AG09309 (cell line): ENCODE measurements around the gene SAMD13.

Experiments used
- DNase-seq: peaks from one replicate; pipeline ENCODE4 v3.0.0-alpha.2; 2010; ENCODE audit warnings: low read depth
- H3K4me3 ChIP-seq: 2 replicates; pipeline ENCODE4 v1.5.1; 2011; ENCODE audit warnings: mild to moderate bottlenecking, low read depth, low read length, moderate library complexity; ENCODE audit not compliant: control insufficient read depth
- TF ChIP-seq, protein P1 (sequence below): IDR thresholded peaks from 2 replicates; pipeline ENCODE4 v1.5.1; 2011; ENCODE audit warnings: mild to moderate bottlenecking, low read depth, low read length, inconsistent platforms; ENCODE audit not compliant: insufficient read depth, control insufficient read depth; ENCODE audit errors: missing control alignments

The SAMD13 gene

GRCh38 chr1:84358695-84359094 lies 57.2 kb downstream of the SAMD13 start:
- TF ChIP-seq, protein P1, sequence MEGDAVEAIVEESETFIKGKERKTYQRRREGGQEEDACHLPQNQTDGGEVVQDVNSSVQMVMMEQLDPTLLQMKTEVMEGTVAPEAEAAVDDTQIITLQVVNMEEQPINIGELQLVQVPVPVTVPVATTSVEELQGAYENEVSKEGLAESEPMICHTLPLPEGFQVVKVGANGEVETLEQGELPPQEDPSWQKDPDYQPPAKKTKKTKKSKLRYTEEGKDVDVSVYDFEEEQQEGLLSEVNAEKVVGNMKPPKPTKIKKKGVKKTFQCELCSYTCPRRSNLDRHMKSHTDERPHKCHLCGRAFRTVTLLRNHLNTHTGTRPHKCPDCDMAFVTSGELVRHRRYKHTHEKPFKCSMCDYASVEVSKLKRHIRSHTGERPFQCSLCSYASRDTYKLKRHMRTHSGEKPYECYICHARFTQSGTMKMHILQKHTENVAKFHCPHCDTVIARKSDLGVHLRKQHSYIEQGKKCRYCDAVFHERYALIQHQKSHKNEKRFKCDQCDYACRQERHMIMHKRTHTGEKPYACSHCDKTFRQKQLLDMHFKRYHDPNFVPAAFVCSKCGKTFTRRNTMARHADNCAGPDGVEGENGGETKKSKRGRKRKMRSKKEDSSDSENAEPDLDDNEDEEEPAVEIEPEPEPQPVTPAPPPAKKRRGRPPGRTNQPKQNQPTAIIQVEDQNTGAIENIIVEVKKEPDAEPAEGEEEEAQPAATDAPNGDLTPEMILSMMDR, result no peak
- DNase-seq, result no peak

DNA sequence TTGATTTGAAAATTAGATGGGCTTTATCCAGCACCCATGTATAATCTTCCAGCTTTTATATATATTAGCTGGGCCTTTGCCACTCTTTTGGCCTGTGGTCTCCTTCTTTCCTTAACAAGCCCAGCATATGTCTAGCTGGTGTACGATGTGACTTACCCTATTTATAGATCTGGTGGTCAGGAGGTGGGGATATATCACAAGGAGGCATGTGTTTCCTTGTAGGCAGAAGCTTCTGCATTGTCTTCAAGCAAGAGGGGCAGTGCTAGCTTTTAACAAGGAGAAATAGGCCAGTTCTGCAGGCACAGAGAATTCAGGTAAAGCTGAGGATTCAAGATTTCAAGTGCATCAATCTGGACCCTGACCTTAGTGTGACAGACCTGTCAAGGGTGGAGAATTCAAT lies 58.8 kb downstream of the SAMD13 start:
- TF ChIP-seq, protein P1, result no peak
- no peak for DNase-seq
- H3K4me3 ChIP-seq, result no peak overlapping the region

More at GRCh38 chr1:84358695-84359094, 57.2 kb downstream of the SAMD13 start:
- H3K4me3 ChIP-seq, result no peak overlapping the region

DNA sequence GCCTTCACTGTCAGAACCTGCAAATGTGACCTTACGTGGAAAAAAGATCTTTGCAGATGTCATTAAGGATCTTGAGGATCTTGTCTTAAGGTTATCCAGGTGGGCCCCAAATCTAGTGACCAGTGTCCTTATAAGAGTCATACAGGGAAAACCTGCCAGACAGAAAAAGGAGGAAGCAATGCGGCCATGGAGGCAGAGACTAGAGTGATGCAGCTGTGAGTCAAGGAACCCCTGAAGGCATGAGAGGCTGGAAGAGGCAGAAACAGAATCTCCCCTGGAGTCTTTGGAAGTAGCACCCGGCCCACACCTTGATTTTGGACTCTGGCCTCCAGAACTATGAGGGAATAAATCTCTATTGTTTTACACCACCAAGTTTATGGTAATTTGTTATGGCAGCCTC lies 60.3 kb downstream of the SAMD13 start:
- no peak for DNase-seq
- TF ChIP-seq, protein P1, result no peak
- H3K4me3 ChIP-seq, result no peak overlapping the region

- no peak overlapping the region for H3K4me3 ChIP-seq
- no peak for DNase-seq
- TF ChIP-seq, protein P1, result no peak
These were observed 61.5 kb downstream of the SAMD13 start for GRCh38 chr1:84363019-84363418.

DNA sequence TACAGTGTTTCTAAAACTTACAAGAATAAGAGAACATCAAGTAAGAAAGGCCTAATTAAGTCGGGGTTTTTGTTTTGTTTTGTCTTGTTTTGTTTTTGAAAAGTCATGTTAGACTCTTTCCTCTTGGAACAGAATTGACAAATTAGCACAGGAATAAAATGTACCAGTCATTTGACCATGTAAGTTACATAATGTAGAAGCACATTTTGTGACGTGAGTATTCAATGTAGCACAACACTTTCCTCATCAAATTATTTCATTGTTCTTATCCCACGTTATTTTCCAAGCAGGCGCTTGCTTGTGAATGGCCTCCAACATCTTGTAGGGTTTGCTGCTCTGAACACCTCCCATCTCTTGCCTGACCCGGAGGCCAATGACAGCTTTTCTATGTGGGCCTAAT lies 62.1 kb downstream of the SAMD13 start:
- TF ChIP-seq, protein P1, result no peak
- H3K4me3 ChIP-seq, result no peak overlapping the region
- DNase-seq, result no peak

DNA sequence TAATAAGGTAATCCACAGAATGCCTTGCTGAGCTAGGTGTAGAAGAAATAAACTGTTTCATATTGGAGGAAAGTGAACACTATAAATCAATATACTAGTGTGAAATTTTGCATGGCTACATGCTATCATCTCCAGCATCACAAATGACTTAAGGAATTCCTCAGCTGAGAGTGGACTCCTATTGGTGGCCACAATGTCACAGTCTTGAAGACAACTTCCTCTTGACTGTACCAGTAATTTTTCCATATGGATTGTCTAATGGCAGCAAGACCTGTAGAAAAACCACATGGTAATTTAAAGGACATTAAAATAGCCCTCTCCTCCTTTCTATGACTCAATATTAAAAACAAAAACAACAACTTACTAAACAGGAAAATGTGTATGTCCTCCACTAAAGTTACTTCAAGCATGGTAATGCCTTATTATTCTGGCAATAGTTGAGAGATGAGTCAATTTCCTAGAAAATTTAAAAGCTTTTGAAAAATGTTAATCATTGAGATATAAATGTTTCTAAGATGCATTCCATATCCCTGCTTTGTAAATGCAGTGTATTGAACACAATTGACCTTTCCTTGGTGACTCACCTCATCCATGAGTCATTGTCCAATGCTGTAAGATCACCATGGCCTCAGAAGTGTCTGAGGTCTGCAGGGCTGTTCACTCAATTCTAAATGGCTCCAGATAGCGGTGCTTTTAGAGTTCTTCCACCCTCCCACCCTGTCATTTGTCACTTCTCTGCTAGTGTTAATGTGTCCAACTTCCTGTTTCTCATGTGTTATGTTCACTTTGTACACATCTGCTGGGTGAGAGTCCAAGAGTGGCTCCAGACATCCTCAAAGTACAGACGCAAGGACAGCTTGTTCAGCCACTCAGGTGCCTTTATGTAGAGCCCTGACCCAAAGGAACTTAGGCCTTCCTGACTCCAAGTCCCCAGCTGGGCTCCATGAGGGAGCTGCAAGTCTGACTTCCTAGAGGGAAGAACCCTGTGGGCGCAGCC lies 64.0 kb downstream of the SAMD13 start:
- DNase-seq, result peak; percentile 91
- H3K4me3 ChIP-seq, result no peak overlapping the region
- TF ChIP-seq, protein P1, result no peak
